HEK293 (cell line): ENCODE measurements around the gene GPR18.

Source experiments
- CTCF ChIA-PET: fragments of 350-600 bp; formaldehyde crosslinking; extraction: SDS; loops from one replicate; lab custom pipeline; 2021; ENCODE audit warnings: antibody characterized with exemption; lab: Yijun Ruan, JAX
- POLR2A ChIA-PET: fragments of 300-600 bp; formaldehyde crosslinking; extraction: SDS; loops from one replicate; lab custom pipeline; 2020; ENCODE audit warnings: antibody characterized with exemption, inconsistent platforms; lab: Yijun Ruan, JAX
- H3K27ac ChIP-seq: fragments of 200-500 bp; sonication (Bioruptor generic); 2 replicates; pipeline ENCODE4 v1.5.1; 2014; ENCODE audit warnings: low read depth, low read length, control low read depth, inconsistent platforms; ENCODE audit errors: extremely low read depth
- H3K36me3 ChIP-seq, 2 experiments: fragments of 200-500 bp in 1 of 2; sonication (Bioruptor generic) in 1 of 2; 1 replicate in 1 of 2; 2 replicates in 1 of 2; pipeline ENCODE4 v1.5.1; 2014 to 2017; ENCODE audit warnings: inconsistent platforms in 2 of 2, low read length in 2 of 2; ENCODE audit not compliant: control insufficient read depth in 2 of 2, insufficient read depth in 1 of 2
- H3K4me1 ChIP-seq: fragments of 200-500 bp; sonication (Bioruptor generic); 2 replicates; pipeline ENCODE4 v1.5.1; 2014; ENCODE audit warnings: mild to moderate bottlenecking, low read length, inconsistent platforms; ENCODE audit not compliant: control insufficient read depth, insufficient read depth
- H3K4me3 ChIP-seq: 2 replicates; pipeline ENCODE4 v1.5.1; 2011; ENCODE audit warnings: low read depth, mild to moderate bottlenecking, control low read depth, low read length, moderate library complexity
- H3K9me3 ChIP-seq: fragments of 200-500 bp; sonication (Bioruptor generic); 2 replicates; pipeline ENCODE4 v1.5.1; 2014; ENCODE audit warnings: low read depth, low read length, inconsistent platforms; ENCODE audit not compliant: control insufficient read depth, insufficient read depth
- BCL6B ChIP-seq: fragments of 450-650 bp; formaldehyde crosslinking; IDR thresholded peaks from 2 replicates; pipeline ENCODE4 v1.5.1; 2017; ENCODE audit warnings: missing biosample characterization, missing genetic modification characterization
- SCRT1 ChIP-seq: fragments of 450-650 bp; formaldehyde crosslinking; IDR thresholded peaks from 2 replicates; pipeline ENCODE4 v1.5.1; 2016; ENCODE audit warnings: missing biosample characterization, missing genetic modification characterization, borderline replicate concordance
- ZEB2 ChIP-seq: fragments of 450-650 bp; formaldehyde crosslinking; IDR thresholded peaks from 2 replicates; pipeline ENCODE4 v1.5.1; 2016; ENCODE audit warnings: missing biosample characterization, missing genetic modification characterization
- ZFP37 ChIP-seq: fragments of 450-650 bp; formaldehyde crosslinking; IDR thresholded peaks from 2 replicates; pipeline ENCODE4 v1.5.1; 2016; ENCODE audit warnings: missing biosample characterization, missing genetic modification characterization
- ZNF146 ChIP-seq: fragments of 450-650 bp; formaldehyde crosslinking; IDR thresholded peaks from 2 replicates; pipeline ENCODE4 v1.5.1; 2016; ENCODE audit warnings: missing biosample characterization, missing genetic modification characterization
- ZNF155 ChIP-seq: fragments of 450-650 bp; formaldehyde crosslinking; IDR thresholded peaks from 2 replicates; pipeline ENCODE4 v1.5.1; 2016; ENCODE audit warnings: missing biosample characterization, missing genetic modification characterization
- ZNF174 ChIP-seq: fragments of 450-650 bp; formaldehyde crosslinking; IDR thresholded peaks from 2 replicates; pipeline ENCODE4 v1.5.0; 2017; ENCODE audit warnings: missing biosample characterization, mild to moderate bottlenecking, missing genetic modification characterization
- ZNF184 ChIP-seq: fragments of 450-650 bp; IDR thresholded peaks from 2 replicates; pipeline ENCODE4 v1.5.1; 2018; ENCODE audit warnings: missing biosample characterization, mild to moderate bottlenecking, missing genetic modification characterization
- ZNF324 ChIP-seq: fragments of 450-650 bp; formaldehyde crosslinking; IDR thresholded peaks from 2 replicates; pipeline ENCODE4 v1.5.1; 2016; ENCODE audit warnings: missing biosample characterization, missing genetic modification characterization
- ZNF350 ChIP-seq: fragments of 450-650 bp; formaldehyde crosslinking; IDR thresholded peaks from 2 replicates; pipeline ENCODE4 v1.5.0; 2017; ENCODE audit warnings: missing biosample characterization, mild to moderate bottlenecking, missing genetic modification characterization
- ZNF391 ChIP-seq: fragments of 450-650 bp; formaldehyde crosslinking; IDR thresholded peaks from 2 replicates; pipeline ENCODE4 v1.5.1; 2016; ENCODE audit warnings: low read depth, missing biosample characterization, missing genetic modification characterization, borderline replicate concordance
- ZNF449 ChIP-seq: fragments of 450-650 bp; formaldehyde crosslinking; IDR thresholded peaks from 2 replicates; pipeline ENCODE4 v1.5.1; 2017; ENCODE audit warnings: missing biosample characterization, mild to moderate bottlenecking, missing genetic modification characterization, moderate library complexity
- ZNF513 ChIP-seq: fragments of 450-650 bp; IDR thresholded peaks from 2 replicates; pipeline ENCODE4 v1.5.1; 2018; ENCODE audit warnings: missing biosample characterization, missing genetic modification characterization
- ZNF558 ChIP-seq: fragments of 450-650 bp; formaldehyde crosslinking; IDR thresholded peaks from 2 replicates; pipeline ENCODE4 v1.5.1; 2016; ENCODE audit warnings: missing biosample characterization, missing genetic modification characterization
- ZNF571 ChIP-seq: fragments of 450-650 bp; formaldehyde crosslinking; IDR thresholded peaks from 2 replicates; pipeline ENCODE4 v1.5.0; 2017; ENCODE audit warnings: missing biosample characterization, missing genetic modification characterization
- ZNF645 ChIP-seq: fragments of 450-650 bp; formaldehyde crosslinking; IDR thresholded peaks from 2 replicates; pipeline ENCODE4; 2016; ENCODE audit warnings: missing biosample characterization, missing genetic modification characterization
- ZNF654 ChIP-seq: fragments of 450-650 bp; formaldehyde crosslinking; IDR thresholded peaks from 2 replicates; pipeline ENCODE4 v1.5.1; 2016; ENCODE audit warnings: low read depth, missing biosample characterization, missing genetic modification characterization
- ZSCAN18 ChIP-seq: fragments of 450-650 bp; formaldehyde crosslinking; IDR thresholded peaks from 2 replicates; pipeline ENCODE4 v1.5.1; 2016; ENCODE audit warnings: missing biosample characterization, missing genetic modification characterization
- ZSCAN30 ChIP-seq: fragments of 450-650 bp; IDR thresholded peaks from 2 replicates; pipeline ENCODE4 v1.5.1; 2018; ENCODE audit warnings: missing biosample characterization, mild to moderate bottlenecking, missing genetic modification characterization, moderate library complexity
- TF ChIP-seq, protein P1 (sequence below): fragments of 450-650 bp; formaldehyde crosslinking; IDR thresholded peaks from 2 replicates; pipeline ENCODE4 v1.5.1; 2016; ENCODE audit warnings: missing biosample characterization, missing genetic modification characterization

GPR18 gene

GRCh38 chr13:99301913-99302636, 43.9 kb upstream of the GPR18 start:
- TF ChIP-seq ZNF324 (tag by site-specific recombination) (no peak), ZNF449 (tag by site-specific recombination) (no peak), ZNF174 (tag by site-specific recombination) (no peak), ZNF558 (tag by site-specific recombination) (no peak), ZNF513 (tag by site-specific recombination) (no peak), ZNF350 (no peak), ZSCAN18 (tag by site-specific recombination) (no peak), ZNF184 (tag by site-specific recombination) (no peak), ZNF391 (tag by site-specific recombination) (no peak), ZNF654 (tag by site-specific recombination) (no peak), ZNF146 (no peak), ZNF645 (tag by site-specific recombination) (no peak), ZEB2 (tag by site-specific recombination) (no peak), ZNF571 (tag by site-specific recombination) (no peak), SCRT1 (tag by site-specific recombination) (no peak), ZNF155 (no peak), ZSCAN30 (tag by site-specific recombination) (no peak), BCL6B (tag by site-specific recombination) (no peak), ZFP37 (tag by site-specific recombination) (no peak)
- TF ChIP-seq, protein P1, sequence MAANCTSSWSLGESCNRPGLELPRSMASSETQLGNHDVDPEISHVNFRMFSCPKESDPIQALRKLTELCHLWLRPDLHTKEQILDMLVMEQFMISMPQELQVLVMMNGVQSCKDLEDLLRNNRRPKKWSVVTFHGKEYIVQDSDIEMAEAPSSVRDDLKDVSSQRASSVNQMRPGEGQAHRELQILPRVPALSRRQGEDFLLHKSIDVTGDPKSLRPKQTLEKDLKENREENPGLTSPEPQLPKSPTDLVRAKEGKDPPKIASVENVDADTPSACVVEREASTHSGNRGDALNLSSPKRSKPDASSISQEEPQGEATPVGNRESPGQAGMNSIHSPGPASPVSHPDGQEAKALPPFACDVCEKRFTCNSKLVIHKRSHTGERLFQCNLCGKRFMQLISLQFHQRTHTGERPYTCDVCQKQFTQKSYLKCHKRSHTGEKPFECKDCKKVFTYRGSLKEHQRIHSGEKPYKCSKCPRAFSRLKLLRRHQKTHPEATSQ (tag by site-specific recombination) = no peak
- ChIA-PET POLR2A (no interaction called here), CTCF (interaction anchor here (0.6 to 0.9 kb wide), 3 partner anchors 36 to 87 kb away, joined by 3 read pairs; no protein-coding TSS in a partner anchor)
- peaks cover 11% of the 10 kb centered on the region for H3K4me1 ChIP-seq
- H3K36me3 ChIP-seq = no peaks in the 10 kb centered on the region
- H3K4me3 ChIP-seq = no peak overlapping the region
- H3K9me3 ChIP-seq = no peaks in the 10 kb centered on the region
- no peak overlapping the region for H3K27ac ChIP-seq
